ENCODE measurements around the gene AGPAT3. TPM values are rescaled to one million over a fixed set of nuclear protein-coding genes. Genes with fewer than 3 reads are reported as not detected.

Gene AGPAT3
- total RNA-seq, 1 donor from 2014 or later, result 49.1 TPM

DNA sequence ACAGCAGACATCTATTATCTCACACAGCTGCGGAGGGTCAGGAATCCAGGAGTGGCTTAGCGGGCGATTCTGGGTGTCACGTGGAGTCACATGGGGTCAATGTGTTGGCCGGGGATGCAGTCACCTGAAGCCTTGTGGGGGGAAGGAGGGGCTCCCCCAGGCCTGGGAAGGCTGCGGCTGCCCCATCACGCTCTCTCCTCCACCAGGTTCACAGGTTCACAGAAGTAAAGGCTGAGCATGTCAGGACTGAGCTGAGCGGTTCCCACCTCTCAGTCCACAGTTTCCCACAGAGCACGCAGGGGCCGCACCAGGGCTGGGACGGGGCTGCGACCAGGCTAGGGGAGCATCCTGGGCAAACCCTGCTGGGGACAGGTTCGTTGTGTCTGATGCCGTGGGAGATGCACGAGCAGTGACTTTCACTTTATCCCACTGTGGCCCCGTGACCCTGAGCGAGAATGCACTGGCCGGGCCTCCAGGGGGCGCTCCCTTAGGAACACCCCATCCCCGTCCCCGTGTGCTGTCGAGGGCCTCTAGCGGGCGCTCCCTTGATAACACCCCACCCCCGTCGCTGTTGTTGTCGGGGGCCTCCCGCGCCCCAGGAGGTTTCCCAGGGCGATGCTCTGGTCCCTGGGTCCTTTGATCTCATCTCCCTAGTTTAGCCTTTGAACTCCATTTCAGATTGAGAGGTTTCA lies 73.9 kb downstream of the AGPAT3 start:
- peak; percentile 91 for ATAC-seq

DNA sequence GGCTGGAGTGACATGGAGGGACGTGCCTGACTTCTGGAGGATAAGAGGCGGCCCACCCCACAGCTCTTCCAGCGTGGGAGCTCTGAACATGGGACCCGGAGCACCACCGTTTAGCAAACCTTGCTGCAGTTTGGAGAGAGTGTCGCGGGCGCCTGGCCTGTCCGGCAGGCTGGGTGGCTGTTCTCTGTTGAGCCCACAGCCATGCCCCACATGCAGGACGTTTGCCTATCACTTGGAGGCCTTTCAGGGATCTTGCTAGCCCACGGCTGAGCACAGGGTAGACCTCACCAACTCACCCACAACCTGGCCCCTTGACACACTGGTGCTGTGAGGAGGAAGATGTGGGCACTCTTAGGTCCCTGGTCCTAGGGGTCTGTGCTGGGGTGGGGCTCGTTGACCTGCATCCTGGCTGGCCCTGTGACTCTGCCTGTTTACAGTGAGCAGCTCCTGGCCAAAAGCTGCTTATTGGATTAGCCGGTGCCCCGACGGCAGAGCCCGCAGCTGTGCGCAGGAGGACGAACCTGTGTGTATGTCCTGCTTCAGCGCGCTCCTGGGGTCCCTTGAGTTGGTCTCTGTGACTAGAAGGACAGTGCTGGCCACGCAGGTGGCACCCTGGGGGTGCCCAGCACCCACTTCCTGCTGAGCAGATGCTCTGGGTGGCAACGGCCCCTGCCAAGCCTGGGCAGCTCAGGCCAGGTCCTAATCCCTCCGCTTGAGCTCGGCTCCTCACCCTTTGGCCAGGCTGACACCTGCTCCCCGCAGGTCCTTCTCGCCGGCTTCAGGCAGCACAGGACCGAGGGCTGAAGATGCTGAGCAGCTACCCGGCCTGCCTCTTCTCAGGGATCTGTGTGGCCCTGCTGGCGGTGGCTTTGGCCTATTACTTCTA lies 74.7 kb downstream of the AGPAT3 start:
- ATAC-seq, result no peak

GRCh38 chr21:43940329-43941050 lies 75.5 kb downstream of the AGPAT3 start:
- ATAC-seq, result no peak

DNA sequence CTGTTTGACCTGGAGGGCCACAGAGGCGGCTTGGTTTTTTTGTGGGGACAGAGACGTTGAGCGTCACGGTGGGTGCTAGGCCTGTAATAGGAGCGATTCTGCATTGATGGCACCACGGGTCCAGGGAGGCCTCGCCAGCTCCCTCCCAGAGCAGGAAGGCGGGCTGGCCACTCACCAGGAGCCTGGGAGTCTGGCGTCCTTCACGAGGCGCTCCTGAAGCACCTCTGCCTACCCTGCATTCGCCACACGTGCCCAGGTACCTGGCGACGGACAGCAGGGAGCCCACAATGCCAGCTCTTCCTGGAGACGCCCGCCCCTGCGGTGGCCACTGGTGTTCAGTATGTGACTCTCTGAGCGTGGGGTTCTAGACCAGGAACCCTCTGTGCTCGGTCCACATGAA lies 77.2 kb downstream of the AGPAT3 start:
- ATAC-seq, result no peak

GRCh38 chr21:43942621-43943020 lies 77.6 kb downstream of the AGPAT3 start:
- no peak for ATAC-seq

GRCh38 chr21:43943512-43944077 lies 78.6 kb downstream of the AGPAT3 start:
- no peak for ATAC-seq

GRCh38 chr21:43944078-43944633 lies 79.1 kb downstream of the AGPAT3 start:
- ATAC-seq, result peak; percentile 10

GRCh38 chr21:43944757-43945156 lies 79.7 kb downstream of the AGPAT3 start:
- peak; percentile 67 for ATAC-seq

- ATAC-seq, result no peak
These were observed 83.9 kb downstream of the AGPAT3 start for GRCh38 chr21:43948740-43949498.

DNA sequence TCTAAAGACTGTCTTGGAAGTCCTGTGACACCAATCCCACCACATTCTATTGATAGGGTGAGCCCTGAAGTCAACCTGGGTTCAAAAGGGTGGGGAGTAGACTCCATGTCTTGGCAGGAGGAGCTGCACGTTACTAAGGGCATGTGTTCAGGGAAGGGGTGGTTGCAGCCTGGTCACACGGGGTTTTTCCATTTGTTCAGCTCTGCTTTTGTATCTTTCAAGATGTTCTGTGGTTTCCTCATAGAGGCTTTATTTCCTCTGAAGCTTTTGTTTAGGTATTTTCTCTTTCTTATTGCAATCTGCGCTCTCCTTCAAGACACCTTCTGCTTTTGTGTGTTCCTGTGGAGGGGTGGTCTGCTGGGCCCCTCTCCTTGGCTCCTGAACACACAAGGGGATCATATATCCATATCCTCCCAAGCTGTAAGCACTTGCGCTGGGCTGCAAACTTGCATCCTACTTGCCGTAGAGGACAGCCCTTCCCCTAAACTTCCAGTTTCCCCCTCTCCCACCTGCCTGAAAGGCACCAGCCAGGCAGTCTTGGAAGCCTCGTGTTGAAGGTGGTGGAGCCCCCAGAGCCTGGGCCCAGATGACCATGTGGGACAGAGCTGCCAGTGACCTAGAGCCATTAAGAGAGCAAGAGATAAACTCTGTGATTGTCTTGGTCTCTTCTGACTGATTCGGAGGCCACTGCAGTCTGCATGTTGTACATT lies 84.6 kb downstream of the AGPAT3 start:
- no peak for ATAC-seq

- no peak for ATAC-seq
These were observed 85.5 kb downstream of the AGPAT3 start for GRCh38 chr21:43950481-43950880.

- ATAC-seq, result no peak
These were observed 85.9 kb downstream of the AGPAT3 start for GRCh38 chr21:43950936-43951335.

DNA sequence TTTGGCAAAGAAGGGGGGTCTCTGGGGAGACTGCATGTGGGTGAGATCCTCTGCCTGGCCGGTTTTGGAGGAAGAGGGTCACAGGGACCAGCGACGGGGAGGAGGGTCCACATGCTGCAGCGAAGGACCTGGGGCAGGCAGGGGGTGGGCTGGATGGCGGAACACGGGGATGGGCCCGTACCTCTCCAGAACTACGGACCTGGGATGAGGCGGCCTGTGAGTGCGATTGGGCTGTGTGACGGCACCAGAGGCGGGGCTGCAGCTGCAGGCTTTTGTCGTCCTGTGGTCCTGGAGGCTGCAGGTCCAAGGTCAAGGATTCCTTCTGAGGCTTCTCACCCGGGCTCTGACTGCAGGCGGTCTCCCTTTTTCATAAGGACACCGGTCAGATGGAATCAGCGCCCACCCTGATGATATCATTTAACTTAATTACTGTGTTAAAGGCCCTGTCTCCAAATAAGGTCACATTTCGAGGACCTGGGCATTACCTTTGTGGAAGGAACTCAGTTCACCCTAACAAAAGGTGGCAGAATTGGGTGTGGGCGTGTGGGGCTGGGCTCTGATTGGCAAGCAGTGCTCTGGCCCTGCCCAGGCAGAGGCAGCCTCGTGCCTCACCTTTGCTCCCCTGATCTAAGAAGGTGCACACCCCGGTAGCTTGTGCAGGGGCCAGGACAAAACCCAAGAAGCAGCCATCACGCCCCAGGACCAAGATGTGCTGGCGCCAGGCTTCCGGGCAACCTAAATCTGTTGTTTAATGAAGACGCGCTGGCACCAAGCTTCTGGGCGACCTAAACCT lies 87.1 kb downstream of the AGPAT3 start:
- no peak for ATAC-seq

GRCh38 chr21:43953021-43953420 lies 88.0 kb downstream of the AGPAT3 start:
- no peak for ATAC-seq

- ATAC-seq, result no peak
These were observed 89.0 kb downstream of the AGPAT3 start for GRCh38 chr21:43954042-43954441.

DNA sequence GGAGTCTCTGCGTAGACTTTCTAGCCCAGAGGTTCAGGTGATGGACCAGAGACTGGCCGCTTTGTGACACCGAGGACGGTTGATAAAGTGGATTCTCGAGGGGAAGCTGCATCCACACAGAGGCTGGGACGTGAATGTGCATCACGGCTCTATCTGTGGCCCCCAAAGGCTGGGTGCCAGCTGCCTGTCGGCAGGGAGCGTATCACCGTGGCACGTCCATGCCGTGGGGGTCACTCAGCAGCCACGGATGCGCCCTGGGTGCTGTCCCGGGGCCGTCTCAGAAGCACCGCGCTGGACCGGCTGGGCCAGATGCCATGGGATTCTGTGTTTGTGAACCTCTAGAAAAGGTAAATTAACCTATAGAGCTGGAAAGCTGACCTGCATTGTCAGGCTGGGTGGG lies 89.9 kb downstream of the AGPAT3 start:
- ATAC-seq, result no peak

DNA sequence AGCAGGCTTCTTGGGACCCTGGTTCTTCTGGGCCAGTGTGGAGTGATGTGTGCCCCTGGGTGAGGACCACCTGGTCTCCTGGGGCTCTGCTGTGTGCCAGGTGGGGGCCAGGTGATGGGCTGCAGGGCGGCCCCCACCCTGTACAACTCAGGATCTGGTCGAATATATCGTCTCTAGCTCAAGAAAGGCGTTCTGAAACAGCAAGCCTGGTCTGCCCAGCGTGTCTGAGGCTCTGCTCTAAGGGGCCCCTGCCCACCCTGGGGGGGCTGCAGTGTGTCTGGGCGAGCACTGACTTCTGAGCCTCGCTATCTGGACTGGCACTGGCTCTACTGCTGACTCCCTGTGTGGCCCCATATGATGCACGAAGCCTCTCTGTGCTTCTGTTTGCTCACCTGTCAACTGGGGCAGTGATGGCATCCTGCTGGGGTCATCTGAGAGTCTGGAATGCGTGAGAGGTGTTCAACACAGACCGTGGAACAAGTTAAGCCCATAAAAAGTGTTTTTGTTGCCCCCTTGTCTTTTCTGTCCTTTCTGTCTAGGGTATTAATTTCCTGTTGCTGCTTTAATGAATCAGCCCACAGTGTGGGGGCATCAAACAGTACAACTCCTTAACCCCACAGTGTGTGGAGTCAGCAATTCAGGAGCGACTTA lies 91.1 kb downstream of the AGPAT3 start:
- no peak for ATAC-seq

DNA sequence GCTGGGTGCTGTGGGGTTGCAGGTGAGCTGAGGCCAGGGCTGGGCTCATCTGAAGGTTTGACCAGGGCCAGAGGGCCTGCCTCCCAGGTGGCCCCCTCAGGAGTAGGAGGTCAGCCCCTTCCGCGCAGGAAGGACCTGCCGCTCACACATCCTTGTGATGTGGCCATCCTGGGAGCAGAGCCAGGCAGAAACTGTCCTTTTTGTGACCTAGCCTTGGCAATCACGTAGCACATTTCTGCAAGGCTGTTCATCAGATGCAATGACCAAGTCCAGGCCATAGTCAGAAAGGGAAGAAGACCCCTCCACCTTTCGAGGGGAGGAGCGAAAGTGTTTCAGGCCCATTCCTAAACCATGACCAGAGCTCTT lies 91.6 kb downstream of the AGPAT3 start:
- ATAC-seq, result no peak

DNA sequence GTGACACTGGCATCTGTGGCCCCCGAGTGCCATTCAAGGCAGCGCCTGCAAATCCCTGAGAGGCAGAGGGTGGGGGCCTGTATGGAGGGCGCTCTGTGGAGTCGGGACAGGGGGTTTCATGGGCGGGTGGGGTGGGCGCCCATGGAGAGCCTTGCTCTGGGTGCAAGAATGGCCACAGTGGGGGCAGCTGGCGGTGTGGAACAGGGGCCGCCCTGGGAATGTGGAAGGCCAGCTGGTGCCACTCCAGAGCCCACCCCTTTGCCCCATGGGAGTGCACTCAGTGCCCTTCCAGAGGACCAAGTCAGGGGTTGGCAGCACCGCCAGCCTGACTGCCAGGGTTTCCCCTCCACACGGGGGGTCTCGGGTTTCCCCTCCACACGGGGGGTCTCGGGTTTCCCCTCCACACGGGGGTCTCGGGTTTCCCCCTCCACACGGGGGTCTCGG lies 92.1 kb downstream of the AGPAT3 start:
- peak; percentile 14 for ATAC-seq

Data from esophagus mucosa (tissue), 1 donor.